Progenitor cell of endocrine pancreas (in vitro differentiated cells): ENCODE results near the gene SURF2. TPM values are rescaled to one million over a fixed set of nuclear protein-coding genes. Genes with fewer than 3 reads are reported as not detected.

ENCODE experiments used
- DNase-seq: peaks from one replicate; pipeline ENCODE4 v3.0.0; 2021; ENCODE audit warnings: low spot score; ENCODE audit not compliant: unreplicated experiment
- H3K27ac Mint-ChIP-seq: 2 replicates; pipeline ENCODE4 v1.8.0; 2021; ENCODE audit warnings: mild to moderate bottlenecking, moderate library complexity, mixed read lengths
- H3K27me3 Mint-ChIP-seq: 2 replicates; pipeline ENCODE4 v1.8.0; 2021; ENCODE audit warnings: mixed read lengths
- H3K36me3 Mint-ChIP-seq: 2 replicates; pipeline ENCODE4 v1.8.0; 2022; ENCODE audit warnings: mixed read lengths; ENCODE audit not compliant: insufficient read depth
- H3K4me1 Mint-ChIP-seq: 2 replicates; pipeline ENCODE4 v1.8.0; 2021; ENCODE audit warnings: low read depth, mixed read lengths
- H3K4me3 Mint-ChIP-seq: 2 replicates; pipeline ENCODE4 v1.8.0; 2021; ENCODE audit warnings: low read depth, mild to moderate bottlenecking, moderate library complexity, mixed read lengths
- H3K9me3 Mint-ChIP-seq: 2 replicates; pipeline ENCODE4 v1.8.0; 2021; ENCODE audit warnings: low read depth, mixed read lengths
- CTCF ChIP-seq: fragments of 200-600 bp; sonication (generic); IDR thresholded peaks from one replicate; pipeline ENCODE4 v1.5.0; 2021; ENCODE audit warnings: antibody characterized with exemption, mild to moderate bottlenecking; ENCODE audit not compliant: unreplicated experiment
- total RNA-seq: library from RNA; stranded (reverse); gene quantifications from 2 replicates; pipeline ENCODE4 v1.2.1, GENCODE V29; 2021

The SURF2 gene
- total RNA-seq, 1 donor from 2014 or later, result 19.8 TPM

- H3K4me1 Mint-ChIP-seq, result peaks cover 9% of the 10 kb centered on the region
- H3K27ac Mint-ChIP-seq, result no peak overlapping the region
- H3K9me3 Mint-ChIP-seq, result no peaks in the 10 kb centered on the region
- no peaks in the 10 kb centered on the region for H3K27me3 Mint-ChIP-seq
- H3K4me3 Mint-ChIP-seq, result no peak overlapping the region
- no peak for TF ChIP-seq CTCF
- no peak for DNase-seq
- H3K36me3 Mint-ChIP-seq, result no peaks in the 10 kb centered on the region
Measured at GRCh38 chr9:133378408-133378962, 22.1 kb downstream of the SURF2 start.

GRCh38 chr9:133379153-133380086 is 23.1 kb downstream of the SURF2 start:
- no peaks in the 10 kb centered on the region for H3K36me3 Mint-ChIP-seq
- H3K27ac Mint-ChIP-seq, result no peak overlapping the region
- DNase-seq, result no peak
- H3K4me1 Mint-ChIP-seq, result peaks cover 6% of the 10 kb centered on the region
- H3K9me3 Mint-ChIP-seq, result no peaks in the 10 kb centered on the region
- H3K4me3 Mint-ChIP-seq, result no peak overlapping the region
- H3K27me3 Mint-ChIP-seq, result no peaks in the 10 kb centered on the region
- TF ChIP-seq CTCF, result no peak

- H3K4me3 Mint-ChIP-seq, result no peak overlapping the region
- no peak overlapping the region for H3K27ac Mint-ChIP-seq
- no peak for TF ChIP-seq CTCF
Measured at GRCh38 chr9:133380734-133381133, 24.4 kb downstream of the SURF2 start.

GRCh38 chr9:133382507-133383141 is 26.3 kb downstream of the SURF2 start:
- no peak overlapping the region for H3K27ac Mint-ChIP-seq
- H3K4me1 Mint-ChIP-seq, result peaks cover 7% of the 10 kb centered on the region
- H3K9me3 Mint-ChIP-seq, result no peaks in the 10 kb centered on the region
- no peak for DNase-seq
- no peak for TF ChIP-seq CTCF
- H3K27me3 Mint-ChIP-seq, result no peaks in the 10 kb centered on the region
- H3K36me3 Mint-ChIP-seq, result no peaks in the 10 kb centered on the region
- no peak overlapping the region for H3K4me3 Mint-ChIP-seq

More at GRCh38 chr9:133380734-133381133, 24.4 kb downstream of the SURF2 start:
- DNase-seq, result no peak
- Mint-ChIP-seq H3K9me3 (no peaks in the 10 kb centered on the region), H3K27me3 (no peaks in the 10 kb centered on the region), H3K36me3 (no peaks in the 10 kb centered on the region), H3K4me1 (peaks cover 7% of the 10 kb centered on the region)

- Mint-ChIP-seq H3K27me3 (no peaks in the 10 kb centered on the region), H3K4me1 (peaks cover 7% of the 10 kb centered on the region), H3K4me3 (no peak overlapping the region), H3K9me3 (no peaks in the 10 kb centered on the region), H3K36me3 (no peaks in the 10 kb centered on the region), H3K27ac (no peak overlapping the region)
- no peak for TF ChIP-seq CTCF
- DNase-seq, result no peak
Measured at GRCh38 chr9:133383438-133383837, 27.1 kb downstream of the SURF2 start.
